Type B pancreatic cell (in vitro differentiated cells): Measurements from ENCODE around the gene ADGRL3. TPM values are rescaled to one million over a fixed set of nuclear protein-coding genes. Genes with fewer than 3 reads are reported as not detected.
"Not testable (repeated sequence)": the region's sequence is repeated elsewhere in the genome, so short reads cannot be mapped to it uniquely, and the experiment has no call there.

Experiments used
- DNase-seq: peaks from one replicate; pipeline ENCODE4 v3.0.0; 2021; ENCODE audit warnings: mixed read lengths; ENCODE audit not compliant: unreplicated experiment; ENCODE audit errors: extremely low spot score
- H3K27ac Mint-ChIP-seq: 2 replicates; pipeline ENCODE4 v1.8.0; 2021; ENCODE audit warnings: mild to moderate bottlenecking, mixed read lengths
- H3K27me3 Mint-ChIP-seq: 2 replicates; pipeline ENCODE4 v1.8.0; 2021; ENCODE audit warnings: mixed read lengths
- H3K36me3 Mint-ChIP-seq: 2 replicates; pipeline ENCODE4 v1.8.0; 2021; ENCODE audit warnings: mixed read lengths
- H3K4me1 Mint-ChIP-seq: one replicate; pipeline ENCODE4 v1.8.0; 2021; ENCODE audit warnings: mixed read lengths; ENCODE audit not compliant: unreplicated experiment
- H3K4me3 Mint-ChIP-seq: 2 replicates; pipeline ENCODE4 v1.8.0; 2021; ENCODE audit warnings: mild to moderate bottlenecking, mixed read lengths
- H3K9me3 Mint-ChIP-seq: 2 replicates; pipeline ENCODE4 v1.8.0; 2021; ENCODE audit warnings: mixed read lengths
- total RNA-seq: library from RNA; stranded (reverse); gene quantifications from 2 replicates; pipeline ENCODE4 v1.2.1, GENCODE V29; 2021; ENCODE audit warnings: low replicate concordance
- TF ChIP-seq, protein P1 (sequence below): fragments of 200-600 bp; sonication (generic); conservative IDR thresholded peaks from 2 replicates; pipeline ENCODE4 v1.5.0; 2021; ENCODE audit warnings: antibody characterized with exemption, mild to moderate bottlenecking

The ADGRL3 gene
- total RNA-seq, 1 donor from 2014 or later, result 53.5 TPM

DNA sequence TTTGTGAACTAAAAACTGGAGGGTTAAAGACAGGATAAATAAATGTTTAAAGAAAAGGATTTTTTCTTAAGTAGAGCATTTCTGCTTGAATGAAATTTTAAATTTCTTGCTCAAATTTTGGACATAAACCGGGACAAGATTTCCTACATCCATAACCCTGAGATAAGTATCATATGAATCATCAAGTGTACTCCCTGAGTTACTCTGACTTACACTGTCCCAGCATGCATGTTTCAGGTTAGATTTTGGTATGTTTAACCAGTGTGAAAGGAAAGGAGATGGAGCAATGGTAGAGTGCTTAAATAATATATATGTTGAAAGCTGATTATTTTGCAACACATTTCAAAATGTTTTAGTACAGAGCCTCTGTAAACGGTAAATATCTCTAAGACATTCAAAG is 175.2 kb downstream of the ADGRL3 start:
- DNase-seq, result no peak
- H3K4me1 Mint-ChIP-seq, result peaks cover 10% of the 10 kb centered on the region
- no peak overlapping the region for H3K4me3 Mint-ChIP-seq
- peaks cover 5% of the 10 kb centered on the region for H3K36me3 Mint-ChIP-seq
- no peaks in the 10 kb centered on the region for H3K9me3 Mint-ChIP-seq
- TF ChIP-seq, protein P1, sequence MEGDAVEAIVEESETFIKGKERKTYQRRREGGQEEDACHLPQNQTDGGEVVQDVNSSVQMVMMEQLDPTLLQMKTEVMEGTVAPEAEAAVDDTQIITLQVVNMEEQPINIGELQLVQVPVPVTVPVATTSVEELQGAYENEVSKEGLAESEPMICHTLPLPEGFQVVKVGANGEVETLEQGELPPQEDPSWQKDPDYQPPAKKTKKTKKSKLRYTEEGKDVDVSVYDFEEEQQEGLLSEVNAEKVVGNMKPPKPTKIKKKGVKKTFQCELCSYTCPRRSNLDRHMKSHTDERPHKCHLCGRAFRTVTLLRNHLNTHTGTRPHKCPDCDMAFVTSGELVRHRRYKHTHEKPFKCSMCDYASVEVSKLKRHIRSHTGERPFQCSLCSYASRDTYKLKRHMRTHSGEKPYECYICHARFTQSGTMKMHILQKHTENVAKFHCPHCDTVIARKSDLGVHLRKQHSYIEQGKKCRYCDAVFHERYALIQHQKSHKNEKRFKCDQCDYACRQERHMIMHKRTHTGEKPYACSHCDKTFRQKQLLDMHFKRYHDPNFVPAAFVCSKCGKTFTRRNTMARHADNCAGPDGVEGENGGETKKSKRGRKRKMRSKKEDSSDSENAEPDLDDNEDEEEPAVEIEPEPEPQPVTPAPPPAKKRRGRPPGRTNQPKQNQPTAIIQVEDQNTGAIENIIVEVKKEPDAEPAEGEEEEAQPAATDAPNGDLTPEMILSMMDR, result no peak
- H3K27ac Mint-ChIP-seq, result no peak overlapping the region
- H3K27me3 Mint-ChIP-seq, result no peaks in the 10 kb centered on the region

DNA sequence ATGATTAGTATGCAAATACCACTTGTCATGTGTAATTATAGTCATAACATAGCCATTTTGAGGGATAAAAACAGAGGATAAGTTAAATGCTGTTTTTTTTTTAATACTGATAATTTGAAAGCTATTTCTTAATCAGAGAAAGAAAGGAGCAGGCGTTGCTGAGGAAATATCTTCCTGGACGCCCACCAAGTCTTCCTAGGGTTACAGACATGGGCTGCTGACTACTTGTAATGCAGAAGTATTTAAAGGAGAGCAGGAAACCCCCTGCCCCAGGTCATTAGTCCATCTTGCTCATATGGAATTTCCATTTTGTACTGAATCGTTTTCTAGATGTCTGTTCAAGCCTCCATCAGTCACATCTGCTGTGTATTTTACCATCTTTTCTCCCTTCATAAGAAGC is 176.2 kb downstream of the ADGRL3 start:
- peaks cover 5% of the 10 kb centered on the region for H3K36me3 Mint-ChIP-seq
- H3K9me3 Mint-ChIP-seq, result no peaks in the 10 kb centered on the region
- H3K4me3 Mint-ChIP-seq, result no peak overlapping the region
- DNase-seq, result no peak
- TF ChIP-seq, protein P1, result no peak
- H3K27ac Mint-ChIP-seq, result no peak overlapping the region
- H3K27me3 Mint-ChIP-seq, result no peaks in the 10 kb centered on the region
- H3K4me1 Mint-ChIP-seq, result peaks cover 17% of the 10 kb centered on the region

DNA sequence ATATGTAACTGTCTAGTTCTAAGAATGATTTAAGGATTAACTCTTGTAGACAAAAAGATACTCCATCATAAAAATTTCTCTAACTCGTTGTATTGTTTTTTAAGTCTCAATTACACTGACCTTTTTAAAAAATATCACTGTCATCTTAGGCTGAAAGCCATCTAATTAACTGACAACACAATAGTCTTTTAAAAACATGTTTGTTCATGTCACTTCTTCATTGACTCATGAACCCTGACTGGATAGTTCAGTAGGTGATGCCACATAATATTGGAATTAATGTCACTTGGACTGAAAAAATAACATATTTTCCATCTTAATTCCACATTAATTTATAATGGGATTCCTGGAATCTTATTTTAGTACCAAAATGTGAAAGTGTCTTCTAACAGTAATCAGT is 179.3 kb downstream of the ADGRL3 start:
- no peak overlapping the region for H3K4me3 Mint-ChIP-seq
- H3K4me1 Mint-ChIP-seq, result peaks cover 14% of the 10 kb centered on the region
- H3K36me3 Mint-ChIP-seq, result peaks cover 5% of the 10 kb centered on the region
- H3K9me3 Mint-ChIP-seq, result no peaks in the 10 kb centered on the region
- no peak overlapping the region for H3K27ac Mint-ChIP-seq
- no peak for DNase-seq
- H3K27me3 Mint-ChIP-seq, result no peaks in the 10 kb centered on the region
- TF ChIP-seq, protein P1, result no peak

DNA sequence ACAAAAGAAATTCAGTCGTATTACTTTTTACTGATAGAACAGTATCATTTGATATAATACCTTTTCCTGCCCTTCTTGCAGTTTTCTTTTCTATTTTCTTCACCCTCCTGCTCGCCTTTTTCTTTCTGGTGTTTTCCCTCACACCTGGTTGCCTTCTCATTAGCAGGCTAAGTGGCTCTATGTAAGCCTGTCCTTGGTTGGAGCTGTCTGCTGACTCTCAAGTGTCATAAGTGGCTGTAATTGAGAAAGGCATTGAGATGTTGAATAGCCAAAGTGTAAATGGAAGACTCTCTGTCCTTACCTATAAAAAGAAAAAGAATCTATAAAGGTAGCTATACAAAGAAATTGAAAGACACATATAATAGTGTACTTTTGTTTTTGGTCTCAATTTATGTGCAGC is 180.7 kb downstream of the ADGRL3 start:
- peaks cover 5% of the 10 kb centered on the region for H3K36me3 Mint-ChIP-seq
- no peaks in the 10 kb centered on the region for H3K27me3 Mint-ChIP-seq
- H3K4me3 Mint-ChIP-seq, result no peak overlapping the region
- no peaks in the 10 kb centered on the region for H3K9me3 Mint-ChIP-seq
- no peak for DNase-seq
- no peak overlapping the region for H3K27ac Mint-ChIP-seq
- TF ChIP-seq, protein P1, result no peak
- peaks cover 13% of the 10 kb centered on the region for H3K4me1 Mint-ChIP-seq

DNA sequence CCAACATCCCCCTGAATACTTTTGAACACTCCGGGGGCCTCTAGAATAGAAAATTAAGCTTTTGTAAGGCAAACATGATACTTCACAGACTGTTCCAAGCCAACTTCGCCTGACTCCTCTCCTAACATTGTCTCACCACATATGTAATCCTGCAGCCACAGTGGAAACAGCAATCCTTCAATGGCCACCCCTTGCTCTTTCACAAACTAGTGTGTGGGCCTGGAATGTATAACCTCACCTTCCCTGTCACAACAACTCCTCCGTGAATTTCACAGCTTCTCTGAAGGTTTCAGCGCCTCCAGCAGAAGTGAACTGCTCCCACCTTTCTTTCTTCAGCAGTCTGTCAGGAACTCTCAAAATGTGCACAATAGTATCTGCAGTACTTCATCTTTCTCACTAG is 185.1 kb downstream of the ADGRL3 start:
- H3K27ac Mint-ChIP-seq, result no peak overlapping the region
- peaks cover 4% of the 10 kb centered on the region for H3K36me3 Mint-ChIP-seq
- H3K9me3 Mint-ChIP-seq, result no peaks in the 10 kb centered on the region
- TF ChIP-seq, protein P1, result no peak
- no peak overlapping the region for H3K4me3 Mint-ChIP-seq
- peaks cover 17% of the 10 kb centered on the region for H3K4me1 Mint-ChIP-seq
- no peaks in the 10 kb centered on the region for H3K27me3 Mint-ChIP-seq
- no peak for DNase-seq

DNA sequence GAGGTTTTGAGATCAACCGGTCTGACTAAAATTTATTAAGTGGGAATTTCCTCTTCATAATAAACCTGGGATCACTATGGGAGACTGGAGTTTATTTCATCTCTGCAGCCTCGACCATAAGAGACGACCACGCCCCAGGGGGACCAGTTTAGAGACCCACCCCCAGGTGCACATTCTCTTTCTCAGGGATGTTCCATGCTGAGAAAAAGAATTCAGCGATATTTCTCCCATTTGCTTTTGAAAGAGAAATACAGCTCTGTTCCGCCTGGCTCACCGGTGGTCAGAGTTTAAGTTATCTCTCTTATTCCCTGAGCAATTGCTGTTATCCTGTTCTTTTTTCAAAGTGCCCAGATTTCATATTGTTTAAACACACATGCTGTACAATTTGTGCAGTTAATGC is 187.2 kb downstream of the ADGRL3 start:
- not testable (repeated sequence) for H3K36me3 Mint-ChIP-seq, H3K27me3 Mint-ChIP-seq, H3K4me3 Mint-ChIP-seq, H3K27ac Mint-ChIP-seq, DNase-seq, H3K9me3 Mint-ChIP-seq, H3K4me1 Mint-ChIP-seq
